H9 (cell line): ENCODE measurements around the gene UCKL1. TPM values are rescaled to one million over a fixed set of nuclear protein-coding genes. Genes with fewer than 3 reads are reported as not detected.

Source experiments
- DNase-seq: peaks from one replicate; pipeline ENCODE4 v3.0.0-alpha.2; 2017
- H2AFZ ChIP-seq: one replicate; pipeline ENCODE4 v1.6.1; 2013; ENCODE audit warnings: mild to moderate bottlenecking, low read length, control low read depth, moderate library complexity
- H2AK5ac ChIP-seq: 2 replicates; pipeline ENCODE4 v1.6.1; 2013; ENCODE audit warnings: low read length, control low read depth, mixed read lengths; ENCODE audit not compliant: insufficient read length
- H2BK120ac ChIP-seq: one replicate; pipeline ENCODE4 v1.6.1; 2013; ENCODE audit warnings: low read depth, mild to moderate bottlenecking, low read length, control low read depth, inconsistent platforms; ENCODE audit not compliant: poor library complexity, severe bottlenecking
- H2BK12ac ChIP-seq: 2 replicates; pipeline ENCODE4 v1.6.1; 2013; ENCODE audit warnings: low read length, control low read depth, mixed read lengths, low read depth; ENCODE audit not compliant: insufficient read length
- H2BK15ac ChIP-seq: 2 replicates; pipeline ENCODE4 v1.6.1; 2013; ENCODE audit warnings: low read depth, low read length, control low read depth
- H2BK20ac ChIP-seq: one replicate; pipeline ENCODE4 v1.6.1; 2013; ENCODE audit warnings: low read depth, mild to moderate bottlenecking, low read length, control low read depth, inconsistent platforms; ENCODE audit not compliant: poor library complexity, severe bottlenecking
- H2BK5ac ChIP-seq: 2 replicates; pipeline ENCODE4 v1.6.1; 2013; ENCODE audit warnings: low read length, control low read depth, mixed read lengths; ENCODE audit not compliant: insufficient read length
- H3K14ac ChIP-seq: 2 replicates; pipeline ENCODE4 v1.6.1; 2013; ENCODE audit warnings: low read length, control low read depth; ENCODE audit not compliant: insufficient read depth
- H3K18ac ChIP-seq: 2 replicates; pipeline ENCODE4 v1.6.1; 2013; ENCODE audit warnings: low read depth, mild to moderate bottlenecking, mixed read lengths, low read length, control low read depth; ENCODE audit not compliant: insufficient read length
- H3K23ac ChIP-seq: 2 replicates; pipeline ENCODE4 v1.6.1; 2013; ENCODE audit warnings: low read length, control low read depth, mixed read lengths, low read depth; ENCODE audit not compliant: insufficient read length
- H3K23me2 ChIP-seq: 2 replicates; pipeline ENCODE4 v1.6.1; 2013; ENCODE audit warnings: low read depth, mild to moderate bottlenecking, mixed read lengths, low read length, control low read depth; ENCODE audit not compliant: insufficient read length, poor library complexity, severe bottlenecking
- H3K27ac ChIP-seq: 2 replicates; pipeline ENCODE4 v1.5.1; 2013; ENCODE audit warnings: low read length, control low read depth, mixed read lengths, low read depth; ENCODE audit not compliant: insufficient read length
- H3K27me3 ChIP-seq: 2 replicates; pipeline ENCODE4 v1.6.1; 2013; ENCODE audit warnings: low read length, control low read depth, inconsistent platforms; ENCODE audit not compliant: insufficient read depth
- H3K4ac ChIP-seq: 2 replicates; pipeline ENCODE4 v1.6.1; 2013; ENCODE audit warnings: low read depth, mild to moderate bottlenecking, control low read depth, inconsistent platforms, low read length, moderate library complexity
- H3K4me1 ChIP-seq: 2 replicates; pipeline ENCODE4 v1.6.1; 2013; ENCODE audit warnings: low read length, control low read depth, inconsistent platforms; ENCODE audit not compliant: insufficient read depth
- H3K4me2 ChIP-seq: 2 replicates; pipeline ENCODE4 v1.6.1; 2013; ENCODE audit warnings: low read length, control low read depth, mixed read lengths; ENCODE audit not compliant: insufficient read length, insufficient read depth
- H3K56ac ChIP-seq: 2 replicates; pipeline ENCODE4 v1.6.1; 2013; ENCODE audit warnings: low read depth, mild to moderate bottlenecking, mixed read lengths, low read length, control low read depth; ENCODE audit not compliant: insufficient read length
- H3K79me1 ChIP-seq: 2 replicates; pipeline ENCODE4 v1.6.1; 2013; ENCODE audit warnings: low read depth, mild to moderate bottlenecking, moderate library complexity, low read length, control low read depth, inconsistent platforms; ENCODE audit not compliant: insufficient read depth, poor library complexity, severe bottlenecking
- H3K79me2 ChIP-seq: 2 replicates; pipeline ENCODE4 v1.6.1; 2013; ENCODE audit warnings: low read length, control low read depth, inconsistent platforms; ENCODE audit not compliant: insufficient read depth
- H3K9ac ChIP-seq: 2 replicates; pipeline ENCODE4 v1.6.1; 2013; ENCODE audit warnings: low read length, control low read depth, mixed read lengths; ENCODE audit not compliant: insufficient read length; ENCODE audit errors: extremely low read depth
- H3K9me3 ChIP-seq: one replicate; pipeline ENCODE4 v1.6.1; 2013; ENCODE audit warnings: low read depth, low read length, inconsistent platforms; ENCODE audit not compliant: control insufficient read depth
- H3T11ph ChIP-seq: one replicate; pipeline ENCODE4 v1.6.1; 2013; ENCODE audit warnings: mild to moderate bottlenecking, low read length, control low read depth, inconsistent platforms
- H4K20me1 ChIP-seq: one replicate; pipeline ENCODE4 v1.6.1; 2013; ENCODE audit not compliant: control insufficient read depth, insufficient read length, insufficient read depth
- H4K5ac ChIP-seq: 2 replicates; pipeline ENCODE4 v1.6.1; 2013; ENCODE audit warnings: low read depth, mild to moderate bottlenecking, mixed read lengths, low read length, control low read depth; ENCODE audit not compliant: insufficient read length
- H4K8ac ChIP-seq: replicated peaks from 2 replicates; pipeline ENCODE4 v1.6.1; 2013; ENCODE audit warnings: low read length, control low read depth, mixed read lengths, low read depth; ENCODE audit not compliant: insufficient read length
- H4K91ac ChIP-seq: 2 replicates; pipeline ENCODE4 v1.6.1; 2013; ENCODE audit warnings: low read depth, mild to moderate bottlenecking, moderate library complexity, mixed read lengths, low read length, control low read depth; ENCODE audit not compliant: insufficient read length
- H3K27ac Mint-ChIP-seq, 3 experiments: 2 replicates in 2 of 3; 3 replicates in 1 of 3; pipeline ENCODE4 v1.8.0; 2020 to 2021; ENCODE audit warnings: mixed read lengths in 3 of 3, mild to moderate bottlenecking in 1 of 3, moderate library complexity in 1 of 3
- H3K27me3 Mint-ChIP-seq: 2 replicates; pipeline ENCODE4 v1.8.0; 2021; ENCODE audit warnings: low read depth, mild to moderate bottlenecking, moderate library complexity, mixed read lengths
- H3K36me3 Mint-ChIP-seq, 3 experiments: 2 replicates in 2 of 3; 3 replicates in 1 of 3; pipeline ENCODE4 v1.8.0; 2020 to 2021; ENCODE audit warnings: low read depth in 3 of 3, mixed read lengths in 3 of 3; ENCODE audit not compliant: insufficient read depth in 1 of 3
- H3K4me1 Mint-ChIP-seq, 2 experiments: 2 replicates each; pipeline ENCODE4 v1.8.0; 2020; ENCODE audit warnings: mixed read lengths in 2 of 2
- H3K4me3 Mint-ChIP-seq, 2 experiments: 2 replicates in 1 of 2; 3 replicates in 1 of 2; pipeline ENCODE4 v1.8.0; 2020 to 2021; ENCODE audit warnings: mild to moderate bottlenecking in 2 of 2, mixed read lengths in 2 of 2, moderate library complexity in 1 of 2
- H3K9me3 Mint-ChIP-seq, 2 experiments: 2 replicates in 1 of 2; 3 replicates in 1 of 2; pipeline ENCODE4 v1.8.0; 2020; ENCODE audit warnings: mild to moderate bottlenecking in 2 of 2, mixed read lengths in 2 of 2, moderate library complexity in 1 of 2
- WGBS: extraction: QIAGEN DNeasy Blood & Tissue Kit; methylation state at CpG from one replicate; pipeline ENCODE4 v1.1.7; 2013; ENCODE audit warnings: missing lambda C conversion rate, low lambda C conversion rate, mixed read lengths; ENCODE audit not compliant: insufficient read length; ENCODE audit errors: extremely low coverage; 5-methylcytosine and 5-hydroxymethylcytosine counted together
- total RNA-seq: library from RNA; stranded (reverse); gene quantifications from 2 replicates; pipeline ENCODE4 v1.2.1, GENCODE V29; 2021
- TF ChIP-seq, protein P1 (sequence below): fragments of 200-600 bp; sonication (generic); conservative IDR thresholded peaks from 3 replicates; pipeline ENCODE4 v1.8.0; 2021; ENCODE audit warnings: antibody characterized with exemption, mild to moderate bottlenecking

The UCKL1 gene
- total RNA-seq, 1 experiment from 2014 or later, result 40.9 TPM

DNA sequence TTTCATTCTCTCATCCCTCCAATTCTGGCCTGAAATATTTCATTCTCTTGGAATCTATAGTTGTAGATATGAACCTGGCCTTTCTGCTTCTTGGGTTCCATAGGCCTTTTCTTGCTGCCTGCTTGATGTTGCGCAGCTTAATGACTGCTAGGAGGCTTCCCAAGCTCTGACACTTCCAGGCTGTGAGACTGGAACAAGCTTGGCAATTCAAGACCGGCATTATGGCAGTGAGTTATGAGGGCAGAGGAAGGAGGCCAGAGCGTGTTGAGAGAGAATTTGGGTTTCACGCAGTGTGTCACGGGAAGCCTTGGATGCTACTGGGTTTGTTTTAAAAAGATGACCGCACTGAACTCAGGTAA lies 62.2 kb downstream of the UCKL1 start:
- WGBS, result no CpG with 5 or more reads among the region's 6 CpGs
- H3K27ac ChIP-seq, result no peak overlapping the region

More for the DNA sequence above, 62.2 kb downstream of the UCKL1 start:
- H3K36me3 Mint-ChIP-seq, result peaks cover 0 to 31% (median 24%) of the 10 kb centered on the region in 3 experiments; a peak in 5 of 7 replicates
- no peak for DNase-seq
- peak overlapping the region; percentile 57 to 78 for H3K4me3 Mint-ChIP-seq
- TF ChIP-seq, protein P1, sequence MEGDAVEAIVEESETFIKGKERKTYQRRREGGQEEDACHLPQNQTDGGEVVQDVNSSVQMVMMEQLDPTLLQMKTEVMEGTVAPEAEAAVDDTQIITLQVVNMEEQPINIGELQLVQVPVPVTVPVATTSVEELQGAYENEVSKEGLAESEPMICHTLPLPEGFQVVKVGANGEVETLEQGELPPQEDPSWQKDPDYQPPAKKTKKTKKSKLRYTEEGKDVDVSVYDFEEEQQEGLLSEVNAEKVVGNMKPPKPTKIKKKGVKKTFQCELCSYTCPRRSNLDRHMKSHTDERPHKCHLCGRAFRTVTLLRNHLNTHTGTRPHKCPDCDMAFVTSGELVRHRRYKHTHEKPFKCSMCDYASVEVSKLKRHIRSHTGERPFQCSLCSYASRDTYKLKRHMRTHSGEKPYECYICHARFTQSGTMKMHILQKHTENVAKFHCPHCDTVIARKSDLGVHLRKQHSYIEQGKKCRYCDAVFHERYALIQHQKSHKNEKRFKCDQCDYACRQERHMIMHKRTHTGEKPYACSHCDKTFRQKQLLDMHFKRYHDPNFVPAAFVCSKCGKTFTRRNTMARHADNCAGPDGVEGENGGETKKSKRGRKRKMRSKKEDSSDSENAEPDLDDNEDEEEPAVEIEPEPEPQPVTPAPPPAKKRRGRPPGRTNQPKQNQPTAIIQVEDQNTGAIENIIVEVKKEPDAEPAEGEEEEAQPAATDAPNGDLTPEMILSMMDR, result no peak
- Histone ChIP-seq H3K14ac (no peak overlapping the region), H3K4me2 (peak overlapping the region; percentile 85), H3K27me3 (no peaks in the 10 kb centered on the region), H3K79me2 (peaks cover 11% of the 10 kb centered on the region; the same call in 1 of the 2 replicates), H2AFZ (no peak overlapping the region), H3K9me3 (no peaks in the 10 kb centered on the region), H4K5ac (no peak overlapping the region), H4K91ac (no peak overlapping the region), H2BK5ac (no peak overlapping the region), H3T11ph (no peak overlapping the region), H3K23ac (no peak overlapping the region), H4K8ac (no peak overlapping the region), H3K56ac (no peak overlapping the region), H3K4ac (no peak overlapping the region), H3K9ac (peak overlapping the region; percentile 2), H3K18ac (no peak overlapping the region), H3K4me1 (0 out of 2 replicates have a peak, but pooled peaks cover 2% of the 10 kb centered on the region), H2BK120ac (no peak overlapping the region), H4K20me1 (no peaks in the 10 kb centered on the region), H3K23me2 (peaks cover 6% of the 10 kb centered on the region), H2BK20ac (no peak overlapping the region), H2AK5ac (no peak overlapping the region), H2BK12ac (no peak overlapping the region), H3K79me1 (no peaks in the 10 kb centered on the region), H2BK15ac (no peak overlapping the region)
- H3K27me3 Mint-ChIP-seq, result no peaks in the 10 kb centered on the region
- no peak overlapping the region for H3K27ac Mint-ChIP-seq
- H3K9me3 Mint-ChIP-seq, result no peaks in the 10 kb centered on the region
- peaks cover 16 to 17% of the 10 kb centered on the region in 2 experiments for H3K4me1 Mint-ChIP-seq
